ENCODE data around the gene BOLA1.
"Not testable (repeated sequence)": the region's sequence is repeated elsewhere in the genome, so short reads cannot be mapped to it uniquely, and the experiment has no call there.

The BOLA1 gene

GRCh38 chr1:149899460-149900284, at the start of gene BOLA1:
Gene BOLA1, plus strand, starts transcription at chr1:149899568. Its CDS starts 492 bp downstream, at chr1:149900060.
- no peak for DNase-seq

- no peak for DNase-seq
These were observed 49.4 kb upstream of the BOLA1 start for GRCh38 chr1:149849947-149850360.

GRCh38 chr1:149850732-149851345, 48.5 kb upstream of the BOLA1 start:
- not testable (repeated sequence) for DNase-seq

- DNase-seq, result not testable (repeated sequence)
These were observed 47.7 kb upstream of the BOLA1 start for GRCh38 chr1:149851585-149852213.

- not testable (repeated sequence) for DNase-seq
These were observed 47.1 kb upstream of the BOLA1 start for GRCh38 chr1:149852263-149852662.

GRCh38 chr1:149860271-149860670, 39.1 kb upstream of the BOLA1 start:
- not testable (repeated sequence) for DNase-seq

- not testable (repeated sequence) for DNase-seq
These were observed 38.5 kb upstream of the BOLA1 start for GRCh38 chr1:149860684-149861496.

- not testable (repeated sequence) for DNase-seq
These were observed 37.8 kb upstream of the BOLA1 start for GRCh38 chr1:149861497-149862054.

- DNase-seq, result not testable (repeated sequence)
These were observed 32.5 kb upstream of the BOLA1 start for GRCh38 chr1:149866887-149867286.

GRCh38 chr1:149873060-149873459, 26.3 kb upstream of the BOLA1 start:
- not testable (repeated sequence) for DNase-seq

- DNase-seq, result no peak
These were observed 22.0 kb upstream of the BOLA1 start for GRCh38 chr1:149877211-149877946.

- no peak for DNase-seq
These were observed 19.8 kb upstream of the BOLA1 start for GRCh38 chr1:149879556-149879955.

GRCh38 chr1:149881876-149882275, 17.5 kb upstream of the BOLA1 start:
- no peak for DNase-seq

- DNase-seq, result no peak
These were observed 15.6 kb upstream of the BOLA1 start for GRCh38 chr1:149883598-149884247.

- peak; percentile 49 for DNase-seq
These were observed 14.7 kb upstream of the BOLA1 start for GRCh38 chr1:149884433-149885338.

GRCh38 chr1:149885339-149886120, 13.8 kb upstream of the BOLA1 start:
- DNase-seq, result peak; percentile 72

GRCh38 chr1:149886121-149886395, 13.3 kb upstream of the BOLA1 start:
- not testable (repeated sequence) for DNase-seq

GRCh38 chr1:149886396-149887195, 12.8 kb upstream of the BOLA1 start:
- DNase-seq, result peak; percentile 97

GRCh38 chr1:149887196-149887455, 12.2 kb upstream of the BOLA1 start:
- DNase-seq, result not testable (repeated sequence)
